ENCODE results near the gene DYNC2LI1.
A peak's percentile ranks its signal among the peaks of the same experiment; 100 is the strongest.

The DYNC2LI1 gene

DNA sequence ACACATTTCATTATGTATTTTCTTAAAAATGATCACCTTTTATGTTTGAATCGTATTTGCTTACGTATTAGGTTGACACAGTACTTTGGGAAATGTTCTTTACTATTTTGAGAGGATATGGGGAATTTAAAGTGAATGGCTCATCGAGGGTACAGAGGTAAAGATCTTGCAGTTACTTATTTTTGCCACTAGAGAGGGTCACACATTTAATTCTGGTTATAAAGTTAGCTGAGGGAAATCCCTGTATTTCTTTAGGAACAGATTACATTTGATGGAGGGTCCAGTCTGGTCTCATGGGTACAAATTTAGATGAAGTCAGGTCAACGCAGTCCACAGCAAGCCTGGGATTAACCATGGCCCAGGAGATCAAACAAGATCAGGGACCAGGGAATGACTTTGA, 24.5 kb downstream of the DYNC2LI1 start:
- DNase-seq (ENCODE audit: low read depth), result no peak
- H3K4me3 ChIP-seq (ENCODE audit: low read length), result no peak overlapping the region
- TF ChIP-seq, protein P1, sequence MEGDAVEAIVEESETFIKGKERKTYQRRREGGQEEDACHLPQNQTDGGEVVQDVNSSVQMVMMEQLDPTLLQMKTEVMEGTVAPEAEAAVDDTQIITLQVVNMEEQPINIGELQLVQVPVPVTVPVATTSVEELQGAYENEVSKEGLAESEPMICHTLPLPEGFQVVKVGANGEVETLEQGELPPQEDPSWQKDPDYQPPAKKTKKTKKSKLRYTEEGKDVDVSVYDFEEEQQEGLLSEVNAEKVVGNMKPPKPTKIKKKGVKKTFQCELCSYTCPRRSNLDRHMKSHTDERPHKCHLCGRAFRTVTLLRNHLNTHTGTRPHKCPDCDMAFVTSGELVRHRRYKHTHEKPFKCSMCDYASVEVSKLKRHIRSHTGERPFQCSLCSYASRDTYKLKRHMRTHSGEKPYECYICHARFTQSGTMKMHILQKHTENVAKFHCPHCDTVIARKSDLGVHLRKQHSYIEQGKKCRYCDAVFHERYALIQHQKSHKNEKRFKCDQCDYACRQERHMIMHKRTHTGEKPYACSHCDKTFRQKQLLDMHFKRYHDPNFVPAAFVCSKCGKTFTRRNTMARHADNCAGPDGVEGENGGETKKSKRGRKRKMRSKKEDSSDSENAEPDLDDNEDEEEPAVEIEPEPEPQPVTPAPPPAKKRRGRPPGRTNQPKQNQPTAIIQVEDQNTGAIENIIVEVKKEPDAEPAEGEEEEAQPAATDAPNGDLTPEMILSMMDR (conservative IDR thresholded peaks at IDR 0.05; ENCODE audit: low read length), result peak; percentile 19; the same call in 1 of the 2 replicates

DNA sequence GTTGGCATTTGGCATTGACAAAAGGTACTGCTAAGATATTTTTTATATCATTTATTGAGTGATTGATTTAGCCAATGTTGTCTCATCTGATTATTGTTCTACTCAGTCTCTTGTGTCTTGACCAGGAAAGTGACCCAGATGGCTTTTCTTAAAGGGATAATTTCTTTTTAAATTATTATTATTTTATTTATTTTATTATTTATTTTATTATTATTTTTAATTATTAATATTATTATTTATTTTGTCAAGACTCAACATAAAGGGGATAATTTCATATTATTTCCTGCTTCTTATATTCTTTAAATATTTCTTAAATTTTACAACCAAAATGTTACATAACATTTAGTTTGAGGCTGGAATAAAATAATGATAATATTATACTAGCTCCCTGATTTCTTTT, 27.1 kb downstream of the DYNC2LI1 start:
- DNase-seq (ENCODE audit: low read depth), result no peak
- no peak overlapping the region for H3K4me3 ChIP-seq (ENCODE audit: low read length)
- TF ChIP-seq, protein P1 (conservative IDR thresholded peaks at IDR 0.05; ENCODE audit: low read length), result no peak

DNA sequence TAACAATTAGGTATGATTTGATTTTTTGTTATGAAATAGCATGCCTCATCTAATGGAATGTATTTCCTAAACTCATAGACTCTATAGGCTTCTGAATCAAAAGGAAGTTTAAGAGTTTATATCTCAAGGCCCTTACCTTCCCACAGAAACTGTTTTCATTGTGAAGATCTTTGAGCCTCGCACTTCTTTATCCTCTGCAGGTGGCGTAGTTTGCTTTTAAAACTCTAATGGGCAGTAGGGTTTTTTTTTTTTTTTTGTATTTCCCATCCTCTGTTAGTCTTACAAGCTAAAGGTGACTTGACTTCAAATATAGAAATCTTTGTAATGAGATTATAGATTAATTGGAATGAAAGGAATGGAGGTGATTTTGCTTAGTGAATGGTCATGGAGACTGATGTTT, 28.3 kb downstream of the DYNC2LI1 start:
- TF ChIP-seq, protein P1 (conservative IDR thresholded peaks at IDR 0.05; ENCODE audit: low read length), result no peak
- DNase-seq (ENCODE audit: low read depth), result no peak
- no peak overlapping the region for H3K4me3 ChIP-seq (ENCODE audit: low read length)

DNA sequence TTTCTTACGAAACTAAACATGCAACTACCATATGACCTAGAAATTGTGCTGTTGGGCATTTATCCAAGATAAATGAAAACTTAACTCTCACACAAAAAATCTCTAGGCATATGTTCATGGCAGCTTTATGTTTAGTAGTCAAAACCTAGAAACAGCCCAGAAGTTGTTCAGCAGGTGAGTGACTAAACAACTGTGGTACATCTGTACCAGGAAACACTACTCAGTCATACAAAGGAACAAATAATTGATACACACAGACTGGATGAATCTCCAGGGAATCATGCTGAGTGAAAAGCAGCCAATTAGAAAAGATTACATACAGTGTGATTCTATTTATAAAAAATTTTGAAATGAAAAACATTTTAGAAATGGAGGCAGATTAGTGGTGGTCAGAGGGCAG, 29.3 kb downstream of the DYNC2LI1 start:
- TF ChIP-seq, protein P1 (conservative IDR thresholded peaks at IDR 0.05; ENCODE audit: low read length), result no peak
- H3K4me3 ChIP-seq (ENCODE audit: low read length), result no peak overlapping the region
- peak; percentile 2 for DNase-seq (ENCODE audit: low read depth)

DNA sequence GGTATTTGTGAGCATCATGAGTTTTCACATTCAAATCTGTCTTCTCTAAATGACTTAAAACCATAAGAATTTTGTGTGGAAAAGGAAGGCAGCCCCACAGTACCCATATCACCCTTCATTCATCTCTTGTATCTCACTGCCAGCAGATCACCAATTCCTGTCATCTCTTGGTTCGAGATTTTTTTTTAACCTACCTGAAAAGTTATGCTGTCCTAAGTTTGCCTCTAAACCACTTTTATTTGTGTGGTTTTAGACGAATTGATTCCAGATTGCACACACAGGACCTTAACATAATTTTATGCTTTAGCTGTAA, 32.8 kb downstream of the DYNC2LI1 start:
- no peak overlapping the region for H3K4me3 ChIP-seq (ENCODE audit: low read length)
- DNase-seq (ENCODE audit: low read depth), result no peak
- TF ChIP-seq, protein P1 (conservative IDR thresholded peaks at IDR 0.05; ENCODE audit: low read length), result no peak

DNA sequence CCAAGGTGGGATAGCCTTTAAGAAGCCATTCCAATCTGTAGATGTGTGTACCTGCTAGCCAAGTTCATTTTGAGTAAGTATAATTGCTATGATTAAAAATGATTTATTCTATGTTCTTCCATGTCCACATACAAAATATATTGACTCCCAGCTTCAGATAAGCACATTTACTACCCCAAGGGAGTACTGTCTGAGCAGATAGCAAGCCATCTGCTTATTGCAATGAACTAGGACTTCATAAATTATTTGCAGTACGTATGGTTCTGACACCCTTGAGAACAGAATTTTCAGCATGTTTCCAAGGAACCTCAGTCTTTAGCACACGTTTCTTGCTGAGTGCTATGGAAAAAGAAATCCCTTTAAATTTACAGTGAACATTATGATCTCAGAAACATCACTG, 36.6 kb downstream of the DYNC2LI1 start:
- TF ChIP-seq, protein P1 (conservative IDR thresholded peaks at IDR 0.05; ENCODE audit: low read length), result no peak
- H3K4me3 ChIP-seq (ENCODE audit: low read length), result no peak overlapping the region
- no peak for DNase-seq (ENCODE audit: low read depth)

DNA sequence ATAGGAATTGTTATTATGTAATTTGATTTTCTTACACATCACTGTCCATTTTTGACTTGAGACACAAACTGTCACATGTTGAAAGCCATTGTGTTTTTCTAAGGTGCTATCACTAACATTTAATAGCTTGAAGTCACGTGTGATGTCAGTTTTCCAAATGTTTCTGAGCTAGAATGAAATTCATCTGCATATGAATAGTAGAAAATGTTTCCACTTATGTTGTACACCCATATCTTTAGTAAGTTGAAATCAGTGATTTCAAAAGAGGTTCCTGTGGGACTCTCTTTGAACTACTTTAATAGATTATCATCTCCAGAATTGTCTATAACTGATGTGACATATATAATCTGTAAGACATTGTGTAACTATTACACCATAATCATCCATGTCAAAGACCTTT, 37.0 kb downstream of the DYNC2LI1 start:
- DNase-seq (ENCODE audit: low read depth), result no peak
- H3K4me3 ChIP-seq (ENCODE audit: low read length), result no peak overlapping the region
- TF ChIP-seq, protein P1 (conservative IDR thresholded peaks at IDR 0.05; ENCODE audit: low read length), result no peak

Measured in AG10803 (cell line).